HuH-7 (cell line): ENCODE data around the gene RBFOX2.
"Not testable (repeated sequence)": the region's sequence is repeated elsewhere in the genome, so short reads cannot be mapped to it uniquely, and the experiment has no call there.

Source experiments
- DNase-seq: peaks from one replicate; pipeline ENCODE4 v3.0.0; 2011; ENCODE audit warnings: low spot score

RBFOX2 gene

GRCh38 chr22:35821654-35822053, 207.0 kb downstream of the RBFOX2 start:
- DNase-seq = peak; percentile 37

- DNase-seq = no peak
Observed at GRCh38 chr22:35819421-35819820, 209.2 kb downstream of the RBFOX2 start.

- DNase-seq = no peak
Observed at GRCh38 chr22:35818897-35819296, 209.7 kb downstream of the RBFOX2 start.

GRCh38 chr22:35812600-35812999, 216.0 kb downstream of the RBFOX2 start:
- no peak for DNase-seq

- DNase-seq = no peak
Observed at GRCh38 chr22:35811670-35812069, 217.0 kb downstream of the RBFOX2 start.

GRCh38 chr22:35809816-35810215, 218.8 kb downstream of the RBFOX2 start:
- DNase-seq = peak; percentile 34

- no peak for DNase-seq
Observed at GRCh38 chr22:35808377-35808776, 220.2 kb downstream of the RBFOX2 start.

- not testable (repeated sequence) for DNase-seq
Observed at GRCh38 chr22:35806668-35807067, 222.0 kb downstream of the RBFOX2 start.

- DNase-seq = no peak
Observed at GRCh38 chr22:35805466-35805865, 223.2 kb downstream of the RBFOX2 start.

GRCh38 chr22:35804421-35804820, 224.2 kb downstream of the RBFOX2 start:
- no peak for DNase-seq

- DNase-seq = no peak
Observed at GRCh38 chr22:35802885-35803284, 225.7 kb downstream of the RBFOX2 start.

- not testable (repeated sequence) for DNase-seq
Observed at GRCh38 chr22:35801301-35801700, 227.3 kb downstream of the RBFOX2 start.

GRCh38 chr22:35799150-35799549, 229.5 kb downstream of the RBFOX2 start:
- no peak for DNase-seq

- DNase-seq = no peak
Observed at GRCh38 chr22:35797411-35797810, 231.2 kb downstream of the RBFOX2 start.

- DNase-seq = no peak
Observed at GRCh38 chr22:35795476-35795875, 233.1 kb downstream of the RBFOX2 start.

GRCh38 chr22:35792506-35792905, 236.1 kb downstream of the RBFOX2 start:
- DNase-seq = no peak

- DNase-seq = not testable (repeated sequence)
Observed at GRCh38 chr22:35791788-35792187, 236.8 kb downstream of the RBFOX2 start.

GRCh38 chr22:35785181-35785923, 243.3 kb downstream of the RBFOX2 start:
- no peak for DNase-seq

GRCh38 chr22:35784633-35785032, 244.0 kb downstream of the RBFOX2 start:
- no peak for DNase-seq

- DNase-seq = no peak
Observed at GRCh38 chr22:35783943-35784614, 244.5 kb downstream of the RBFOX2 start.

GRCh38 chr22:35782504-35782903, 246.1 kb downstream of the RBFOX2 start:
- DNase-seq = no peak

- no peak for DNase-seq
Observed at GRCh38 chr22:35781898-35782297, 246.7 kb downstream of the RBFOX2 start.

- no peak for DNase-seq
Observed at GRCh38 chr22:35777335-35777975, 251.2 kb downstream of the RBFOX2 start.
